Measurements from ENCODE around the gene LIMA1.

GRCh38 chr12:50256761-50257160, 26.6 kb downstream of the LIMA1 start:
- TF ChIP-seq POLR2A (IDR thresholded peaks at IDR 0.05; ENCODE audit: low read length) (no peak), GATA1 (IDR thresholded peaks at IDR 0.05; ENCODE audit: low read depth, low read length) (no peak)

Data from erythroblast (primary cell).